ENCODE results near the gene LIF. TPM values are rescaled to one million over a fixed set of nuclear protein-coding genes. Genes with fewer than 3 reads are reported as not detected.

LIF gene
- total and polyA plus RNA-seq, 8 donors = 0.35 to 5.0 (median 2.2) TPM; not detected in 2

DNA sequence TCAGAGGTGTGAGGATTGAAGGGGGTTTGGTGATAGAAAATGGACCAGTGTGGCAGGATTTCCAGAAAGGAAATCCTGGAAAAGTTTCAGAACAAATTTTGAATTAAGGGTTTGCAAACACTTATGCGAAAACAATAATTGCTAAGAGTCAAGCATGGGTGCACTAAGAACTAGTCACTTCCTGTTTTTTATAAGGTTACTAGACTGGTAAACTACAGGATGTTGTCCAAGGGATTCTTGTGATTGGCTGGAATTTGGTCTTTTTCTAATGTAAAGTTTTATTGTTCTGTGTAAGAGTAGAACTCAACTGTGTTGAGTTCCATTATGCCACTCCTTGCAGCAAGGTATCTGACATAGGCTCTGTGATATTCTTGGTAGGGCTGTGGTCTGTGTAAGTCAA is 54.1 kb downstream of the LIF start:
- 52 to 94% (median 82%) methylated on average over 1 of the region's 1 CpG for WGBS, 5 donors
- no peak for TF ChIP-seq EP300 (IDR thresholded peaks at IDR 0.05)
- intact Hi-C loops (cut with DNase I; ENCODE audit: low total_unique reads) = no loop called here
- Histone ChIP-seq H3K27ac (no peak overlapping the region), H3K27me3 (no peaks in the 10 kb centered on the region), H3K36me3 (no peaks in the 10 kb centered on the region), H3K9me3 (no peaks in the 10 kb centered on the region), H3K4me1 (peaks cover 14 to 52% (median 24%) of the 10 kb centered on the region in 4 donors), H3K4me3 (no peak overlapping the region)
- no peak for DNase-seq

DNA sequence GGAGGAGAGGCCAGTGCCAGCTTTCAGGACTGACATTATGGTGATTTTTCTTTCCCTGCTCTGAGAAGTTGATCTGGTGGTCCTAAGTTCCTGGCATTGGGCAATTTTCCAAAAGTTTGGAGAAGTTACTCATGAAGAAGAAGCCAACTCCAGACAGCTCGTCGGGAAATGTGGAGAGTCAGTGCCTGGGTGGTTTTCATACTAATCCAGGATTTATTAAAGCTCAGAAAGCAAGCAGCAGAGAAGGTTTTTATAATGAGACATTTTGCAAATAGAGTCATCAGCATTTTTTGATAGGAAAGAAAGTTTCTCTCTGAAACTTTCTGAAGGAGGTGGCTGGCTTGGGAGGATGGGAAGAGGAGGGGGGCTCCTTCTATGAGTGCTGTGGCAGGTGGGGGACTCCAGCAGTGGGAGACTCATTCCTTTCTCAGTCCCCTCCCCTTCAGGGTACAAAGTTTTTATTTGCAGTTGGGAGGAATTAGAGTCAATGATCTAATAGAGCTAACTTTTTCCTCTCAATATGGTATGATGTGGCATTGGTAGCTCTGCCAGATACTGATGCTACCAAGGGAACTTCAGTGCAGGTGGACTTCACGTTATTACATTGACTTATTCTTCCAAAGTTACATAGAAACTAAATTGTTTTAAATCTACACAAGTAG is 55.4 kb downstream of the LIF start:
- WGBS, 5 donors = 59 to 87% (median 76%) methylated on average over 3 of the region's 3 CpGs
- DNase-seq = no peak
- no peaks in the 10 kb centered on the region for H3K9me3 ChIP-seq
- peaks cover 7 to 49% (median 19%) of the 10 kb centered on the region in 4 donors for H3K4me1 ChIP-seq
- no peaks in the 10 kb centered on the region for H3K36me3 ChIP-seq
- H3K4me3 ChIP-seq = no peak overlapping the region
- TF ChIP-seq EP300 (IDR thresholded peaks at IDR 0.05) = no peak
- intact Hi-C loops (cut with DNase I; ENCODE audit: low total_unique reads) = no loop called here
- H3K27ac ChIP-seq = no peak overlapping the region
- H3K27me3 ChIP-seq = no peaks in the 10 kb centered on the region

DNA sequence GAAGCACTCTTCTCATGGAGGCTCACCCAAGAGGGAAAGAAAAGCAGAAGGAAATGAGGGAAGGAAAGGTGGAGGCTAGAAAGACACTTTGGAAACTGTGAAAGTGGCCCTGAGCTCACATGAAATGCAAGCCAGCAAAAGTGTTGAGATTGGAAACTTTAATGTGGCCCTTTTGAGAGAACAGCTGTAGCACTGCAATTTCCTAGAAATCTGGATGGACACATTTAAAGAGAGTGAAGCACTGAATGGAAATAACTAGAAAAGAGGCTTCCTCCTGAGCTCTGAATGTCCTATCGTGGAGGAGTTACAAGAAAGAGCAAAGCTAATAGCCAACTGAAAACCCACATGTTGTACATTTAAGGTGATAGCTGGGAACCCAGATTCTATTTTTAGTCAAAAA is 56.0 kb downstream of the LIF start:
- Histone ChIP-seq H3K27ac (no peak overlapping the region), H3K4me3 (no peak overlapping the region), H3K27me3 (no peaks in the 10 kb centered on the region), H3K4me1 (peaks cover 2 to 51% (median 16%) of the 10 kb centered on the region in 4 donors), H3K36me3 (no peaks in the 10 kb centered on the region), H3K9me3 (no peaks in the 10 kb centered on the region)
- no peak for TF ChIP-seq POLR2AphosphoS5 (IDR thresholded peaks at IDR 0.05)
- no peak for TF ChIP-seq POLR2A (IDR thresholded peaks at IDR 0.05)
- no peak for TF ChIP-seq EP300 (IDR thresholded peaks at IDR 0.05)
- TF ChIP-seq, protein P1, sequence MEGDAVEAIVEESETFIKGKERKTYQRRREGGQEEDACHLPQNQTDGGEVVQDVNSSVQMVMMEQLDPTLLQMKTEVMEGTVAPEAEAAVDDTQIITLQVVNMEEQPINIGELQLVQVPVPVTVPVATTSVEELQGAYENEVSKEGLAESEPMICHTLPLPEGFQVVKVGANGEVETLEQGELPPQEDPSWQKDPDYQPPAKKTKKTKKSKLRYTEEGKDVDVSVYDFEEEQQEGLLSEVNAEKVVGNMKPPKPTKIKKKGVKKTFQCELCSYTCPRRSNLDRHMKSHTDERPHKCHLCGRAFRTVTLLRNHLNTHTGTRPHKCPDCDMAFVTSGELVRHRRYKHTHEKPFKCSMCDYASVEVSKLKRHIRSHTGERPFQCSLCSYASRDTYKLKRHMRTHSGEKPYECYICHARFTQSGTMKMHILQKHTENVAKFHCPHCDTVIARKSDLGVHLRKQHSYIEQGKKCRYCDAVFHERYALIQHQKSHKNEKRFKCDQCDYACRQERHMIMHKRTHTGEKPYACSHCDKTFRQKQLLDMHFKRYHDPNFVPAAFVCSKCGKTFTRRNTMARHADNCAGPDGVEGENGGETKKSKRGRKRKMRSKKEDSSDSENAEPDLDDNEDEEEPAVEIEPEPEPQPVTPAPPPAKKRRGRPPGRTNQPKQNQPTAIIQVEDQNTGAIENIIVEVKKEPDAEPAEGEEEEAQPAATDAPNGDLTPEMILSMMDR (IDR thresholded peaks at IDR 0.05) = no peak
- intact Hi-C loops (cut with DNase I; ENCODE audit: low total_unique reads) = no loop called here
- no peak for DNase-seq
- whole genome bisulfite sequencing, 5 donors = 55 to 90% (median 72%) methylated on average over 1 of the region's 1 CpG

Other genes with a start within 250 kb of the LIF start
- gene HORMAD2, start 166.3 kb downstream of the LIF start, total RNA-seq = not detected
- gene HORMAD2, start 166.3 kb downstream of the LIF start, polyA plus RNA-seq = not detected
- gene OSM, start 20.1 kb upstream of the LIF start, total RNA-seq = 1 to 10 TPM in 1 of 5 donors, not detected in 4; 1.3 TPM
- 10 to 100 TPM in 1 of 3 donors, 1 to 10 TPM in 1, under 1 TPM in 1; 0.33 to 22.7 (median 1.1) TPM for gene OSM, start 20.1 kb upstream of the LIF start, polyA plus RNA-seq
- gene CASTOR1, start 42.7 kb upstream of the LIF start, total RNA-seq = 10 to 100 TPM in 1 of 5 donors, 1 to 10 TPM in 4; 1.2 to 57.8 (median 3.7) TPM
- gene CASTOR1, start 42.7 kb upstream of the LIF start, polyA plus RNA-seq = 10 to 100 TPM in 1 of 3 donors, 1 to 10 TPM in 2; 6.6 to 17.0 (median 7.3) TPM
- 10 to 100 TPM in 3 of 5 donors, 1 to 10 TPM in 2; 2.2 to 23.2 (median 16.3) TPM for gene TBC1D10A, start 80.2 kb upstream of the LIF start, total RNA-seq
- gene TBC1D10A, start 80.2 kb upstream of the LIF start, polyA plus RNA-seq = 10 to 100 TPM; 14.2 to 24.5 (median 20.3) TPM
- 100 to 1,000 TPM in 1 of 5 donors, 10 to 100 TPM in 4; 30.3 to 316 (median 38.8) TPM for gene SF3A1, start 110.1 kb upstream of the LIF start, total RNA-seq
- gene SF3A1, start 110.1 kb upstream of the LIF start, polyA plus RNA-seq = 10 to 100 TPM; 13.6 to 15.6 (median 15.0) TPM
- 1 to 10 TPM in 3 of 5 donors, under 1 TPM in 1, not detected in 1; 0.73 to 9.0 (median 3.0) TPM for gene CCDC157, start 110.2 kb upstream of the LIF start, total RNA-seq
- 1 to 10 TPM; 1.7 to 3.7 (median 1.9) TPM for gene CCDC157, start 110.2 kb upstream of the LIF start, polyA plus RNA-seq
- gene RNF215, start 140.7 kb upstream of the LIF start, total RNA-seq = 10 to 100 TPM in 3 of 5 donors, 1 to 10 TPM in 2; 3.6 to 29.4 (median 15.6) TPM
- gene RNF215, start 140.7 kb upstream of the LIF start, polyA plus RNA-seq = 1 to 10 TPM; 4.1 to 8.4 (median 4.3) TPM
- gene SEC14L2, start 150.3 kb upstream of the LIF start, total RNA-seq = 10 to 100 TPM in 2 of 5 donors, 1 to 10 TPM in 1, not detected in 2; 4.1 to 19.4 (median 17.1) TPM
- 10 to 100 TPM in 1 of 3 donors, 1 to 10 TPM in 2; 9.9 to 10.3 (median 10.0) TPM for gene SEC14L2, start 150.3 kb upstream of the LIF start, polyA plus RNA-seq
- 10 to 100 TPM in 2 of 5 donors, 1 to 10 TPM in 2, not detected in 1; 1.8 to 14.8 (median 10.2) TPM for gene MTFP1, start 179.0 kb upstream of the LIF start, total RNA-seq
- 10 to 100 TPM; 15.3 to 45.0 (median 27.4) TPM for gene MTFP1, start 179.0 kb upstream of the LIF start, polyA plus RNA-seq
- not detected for gene SEC14L3, start 225.3 kb upstream of the LIF start, total RNA-seq
- not detected for gene SEC14L3, start 225.3 kb upstream of the LIF start, polyA plus RNA-seq

Measured in stomach (tissue), 9 donors.